Measurements from ENCODE around the gene FRMD4A.

GRCh38 chr10:13880760-13881159 is 450.0 kb downstream of the FRMD4A start:
- TF ChIP-seq CTCF (IDR thresholded peaks at IDR 0.05) (no peak), POLR2A (IDR thresholded peaks at IDR 0.05) (no peak)
